Nephron (organoid): ENCODE measurements around the gene AGAP3.

Experiments used
- H3K27ac Mint-ChIP-seq, 3 experiments: 2 replicates each; pipeline ENCODE4 v1.8.0; 2020; ENCODE audit warnings: mixed read lengths in 3 of 3, mild to moderate bottlenecking in 2 of 3, moderate library complexity in 1 of 3
- H3K27me3 Mint-ChIP-seq: 2 replicates; pipeline ENCODE4 v1.8.0; 2021; ENCODE audit warnings: low read depth, mild to moderate bottlenecking, moderate library complexity, mixed read lengths
- H3K36me3 Mint-ChIP-seq: 2 replicates; pipeline ENCODE4 v1.8.0; 2020; ENCODE audit warnings: low read depth, mixed read lengths
- H3K4me1 Mint-ChIP-seq: 2 replicates; pipeline ENCODE4 v1.8.0; 2020; ENCODE audit warnings: mixed read lengths
- H3K4me3 Mint-ChIP-seq, 3 experiments: 2 replicates each; pipeline ENCODE4 v1.8.0; 2020; ENCODE audit warnings: mild to moderate bottlenecking in 3 of 3, mixed read lengths in 3 of 3, moderate library complexity in 2 of 3
- H3K9me3 Mint-ChIP-seq: 2 replicates; pipeline ENCODE4 v1.8.0; 2020; ENCODE audit warnings: mixed read lengths
- CTCF ChIP-seq, 3 experiments: fragments of 200-600 bp; sonication (generic); IDR thresholded peaks; one replicate each; pipeline ENCODE4 v1.5.0; 2021; ENCODE audit warnings: antibody characterized with exemption in 3 of 3; ENCODE audit not compliant: unreplicated experiment in 3 of 3

The AGAP3 gene

GRCh38 chr7:151099486-151100211 is 13.4 kb downstream of the AGAP3 start:
- H3K27ac Mint-ChIP-seq = no peak overlapping the region
- H3K36me3 Mint-ChIP-seq = peaks cover 6% of the 10 kb centered on the region
- H3K4me3 Mint-ChIP-seq = no peak overlapping the region
- no peak for TF ChIP-seq CTCF (IDR thresholded peaks at IDR 0.05; ENCODE audit: unreplicated experiment in 3 of 3)
- no peaks in the 10 kb centered on the region for H3K27me3 Mint-ChIP-seq
- H3K9me3 Mint-ChIP-seq = no peaks in the 10 kb centered on the region
- no peaks in the 10 kb centered on the region for H3K4me1 Mint-ChIP-seq

- H3K27ac Mint-ChIP-seq = no peak overlapping the region
- no peaks in the 10 kb centered on the region for H3K27me3 Mint-ChIP-seq
- H3K9me3 Mint-ChIP-seq = no peaks in the 10 kb centered on the region
- H3K4me1 Mint-ChIP-seq = no peaks in the 10 kb centered on the region
- no peak overlapping the region for H3K4me3 Mint-ChIP-seq
- no peak for TF ChIP-seq CTCF (IDR thresholded peaks at IDR 0.05; ENCODE audit: unreplicated experiment in 3 of 3)
- peaks cover 9% of the 10 kb centered on the region for H3K36me3 Mint-ChIP-seq
These were observed 14.6 kb downstream of the AGAP3 start for GRCh38 chr7:151100921-151101320.

- peaks cover 9% of the 10 kb centered on the region for H3K36me3 Mint-ChIP-seq
- no peaks in the 10 kb centered on the region for H3K4me1 Mint-ChIP-seq
- no peak overlapping the region for H3K4me3 Mint-ChIP-seq
- H3K27ac Mint-ChIP-seq = no peak overlapping the region
- H3K9me3 Mint-ChIP-seq = no peaks in the 10 kb centered on the region
- no peak for TF ChIP-seq CTCF (IDR thresholded peaks at IDR 0.05; ENCODE audit: unreplicated experiment in 3 of 3)
- no peaks in the 10 kb centered on the region for H3K27me3 Mint-ChIP-seq
These were observed 15.5 kb downstream of the AGAP3 start for GRCh38 chr7:151101621-151102396.

DNA sequence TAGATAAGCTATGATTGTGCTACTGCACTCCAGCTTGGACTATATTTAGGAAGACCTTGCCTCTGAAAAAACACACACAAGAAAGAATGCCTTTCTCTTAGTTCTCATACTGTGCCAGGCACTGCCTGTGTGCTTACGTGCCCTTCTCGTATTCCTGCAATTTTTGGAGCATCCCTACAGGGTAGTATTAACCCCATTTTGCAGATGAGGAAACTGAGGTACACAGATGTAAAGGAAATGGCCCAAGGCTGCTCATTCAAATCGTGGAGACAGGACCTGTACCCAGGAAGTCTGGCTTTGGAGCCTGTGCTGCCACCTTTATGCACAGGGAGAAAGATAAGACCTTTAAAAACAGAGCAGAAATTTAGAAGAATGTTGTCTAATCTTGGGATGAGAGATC is 16.7 kb downstream of the AGAP3 start:
- Mint-ChIP-seq H3K4me1 (no peaks in the 10 kb centered on the region), H3K4me3 (no peak overlapping the region), H3K36me3 (peaks cover 9% of the 10 kb centered on the region), H3K27me3 (no peaks in the 10 kb centered on the region), H3K9me3 (no peaks in the 10 kb centered on the region), H3K27ac (no peak overlapping the region)
- no peak for TF ChIP-seq CTCF (IDR thresholded peaks at IDR 0.05; ENCODE audit: unreplicated experiment in 3 of 3)

DNA sequence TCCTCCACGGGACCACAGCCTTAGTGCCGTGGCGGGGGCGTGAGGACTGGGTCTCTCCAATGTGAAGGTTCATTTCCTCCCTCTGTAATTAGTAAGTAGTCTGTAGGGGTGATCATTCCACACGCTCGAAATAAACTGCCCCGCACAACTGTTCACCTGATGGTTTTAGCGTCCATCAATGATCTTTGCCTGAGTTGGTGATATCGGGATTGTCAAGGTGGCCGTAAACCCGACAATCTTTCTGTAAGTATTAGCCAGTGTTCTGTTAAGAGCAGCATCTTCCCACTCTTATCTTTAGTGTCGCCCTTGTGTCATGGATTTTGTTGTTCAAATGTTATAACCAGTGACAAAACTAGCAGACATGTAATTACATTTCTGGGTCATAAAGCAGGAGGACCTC is 17.7 kb downstream of the AGAP3 start:
- no peaks in the 10 kb centered on the region for H3K9me3 Mint-ChIP-seq

More for the DNA sequence above, 17.7 kb downstream of the AGAP3 start:
- H3K4me3 Mint-ChIP-seq = no peak overlapping the region
- H3K27me3 Mint-ChIP-seq = no peaks in the 10 kb centered on the region
- H3K36me3 Mint-ChIP-seq = peaks cover 9% of the 10 kb centered on the region
- H3K27ac Mint-ChIP-seq = no peak overlapping the region
- H3K4me1 Mint-ChIP-seq = no peaks in the 10 kb centered on the region
- no peak for TF ChIP-seq CTCF (IDR thresholded peaks at IDR 0.05; ENCODE audit: unreplicated experiment in 3 of 3)
